CD4-positive, alpha-beta T cell (primary cell): ENCODE data around the gene PAGR1. TPM values are rescaled to one million over a fixed set of nuclear protein-coding genes. Genes with fewer than 3 reads are reported as not detected.

Experiments used
- ATAC-seq: fragments of 200-7000 bp; cut with Tn5 transposase; one replicate; pipeline ENCODE4 v1.10.0; 2022; ENCODE audit warnings: mild to moderate bottlenecking; ENCODE audit not compliant: poor library complexity
- CTCF ChIA-PET: fragments of 350-600 bp; sonication (Branson Sonifier 250); formaldehyde crosslinking; loops from one replicate; lab custom pipeline; 2021; ENCODE audit warnings: antibody characterized with exemption, inconsistent platforms; lab: Charles Lee
- POLR2A ChIA-PET: fragments of 350-600 bp; sonication (Branson Sonifier 250); formaldehyde crosslinking; loops from one replicate; lab custom pipeline; 2021; ENCODE audit warnings: antibody characterized with exemption, inconsistent platforms; lab: Charles Lee
- DNase-seq, 14 experiments: peaks; one replicate each; pipeline ENCODE4 v3.0.0-alpha.2; 2013 to 2020; ENCODE audit warnings: mixed read lengths in 2 of 14
- H3K27ac ChIP-seq, 2 donors: one replicate each; pipeline versions ENCODE4 v1.5.1 to v1.7.0; 2013; ENCODE audit warnings: low read length in 2 of 2, low read depth in 1 of 2, mild to moderate bottlenecking in 1 of 2
- H3K27me3 ChIP-seq, 2 experiments: 1 replicate in 1 of 2; 2 replicates in 1 of 2; pipeline versions ENCODE4 v1.6.1 to v1.7.0; 2013; ENCODE audit warnings: low read length in 2 of 2, control low read depth in 1 of 2, mild to moderate bottlenecking in 1 of 2, moderate library complexity in 1 of 2; ENCODE audit not compliant: insufficient read depth in 2 of 2, control insufficient read depth in 1 of 2
- H3K36me3 ChIP-seq: one replicate; pipeline ENCODE4 v1.6.1; 2013; ENCODE audit warnings: low read length, control low read depth; ENCODE audit not compliant: insufficient read depth
- H3K4me1 ChIP-seq: one replicate; pipeline ENCODE4 v1.6.1; 2013; ENCODE audit warnings: low read length, control low read depth; ENCODE audit not compliant: insufficient read depth
- H3K4me3 ChIP-seq: one replicate; pipeline ENCODE4 v1.5.1; 2013; ENCODE audit warnings: mild to moderate bottlenecking, low read length, moderate library complexity
- H3K9me3 ChIP-seq, 2 experiments: 1 replicate in 1 of 2; 2 replicates in 1 of 2; pipeline versions ENCODE4 v1.6.1 to v1.7.0; 2013; ENCODE audit warnings: low read length in 2 of 2, mild to moderate bottlenecking in 2 of 2, control low read depth in 1 of 2, moderate library complexity in 1 of 2; ENCODE audit not compliant: control insufficient read depth in 1 of 2, insufficient read depth in 1 of 2
- H3K27ac Mint-ChIP-seq: one replicate; pipeline ENCODE4 v1.8.0; 2020; ENCODE audit warnings: mixed read lengths
- H3K27me3 Mint-ChIP-seq: one replicate; pipeline ENCODE4 v1.8.0; 2021; ENCODE audit warnings: mixed read lengths
- H3K36me3 Mint-ChIP-seq: one replicate; pipeline ENCODE4 v1.8.0; 2021; ENCODE audit warnings: low read depth, mixed read lengths
- H3K4me1 Mint-ChIP-seq: one replicate; pipeline ENCODE4 v1.8.0; 2021; ENCODE audit warnings: low read depth, mixed read lengths
- H3K4me3 Mint-ChIP-seq: one replicate; pipeline ENCODE4 v1.8.0; 2020; ENCODE audit warnings: mild to moderate bottlenecking, mixed read lengths
- H3K9me3 Mint-ChIP-seq: one replicate; pipeline ENCODE4 v1.8.0; 2020; ENCODE audit warnings: mixed read lengths
- intact Hi-C, 2 experiments: fragments of 100-400 bp; cut with DNase I in 1 of 2; cut with micrococcal nuclease in 1 of 2; formaldehyde crosslinking; loops; one replicate each; pipeline versions ENCODE4 v1.15.1 to v1.9.0; 2023 to 2025; cut with DNase I, micrococcal nuclease
- total RNA-seq, 174 experiments: library from RNA in 2 of 174; stranded (reverse) in 2 of 174; gene quantifications; one replicate each; pipeline ENCODE4 v1.2.3 and lab custom pipeline; 2021 to 2026
- TF ChIP-seq, protein P1 (sequence below): fragments of 200-600 bp; IDR thresholded peaks from one replicate; pipeline ENCODE4 v1.8.0; 2022; ENCODE audit warnings: antibody characterized with exemption, mild to moderate bottlenecking

PAGR1 gene
- total RNA-seq, 2 experiments from 2014 or later: 20.3 TPM

DNA sequence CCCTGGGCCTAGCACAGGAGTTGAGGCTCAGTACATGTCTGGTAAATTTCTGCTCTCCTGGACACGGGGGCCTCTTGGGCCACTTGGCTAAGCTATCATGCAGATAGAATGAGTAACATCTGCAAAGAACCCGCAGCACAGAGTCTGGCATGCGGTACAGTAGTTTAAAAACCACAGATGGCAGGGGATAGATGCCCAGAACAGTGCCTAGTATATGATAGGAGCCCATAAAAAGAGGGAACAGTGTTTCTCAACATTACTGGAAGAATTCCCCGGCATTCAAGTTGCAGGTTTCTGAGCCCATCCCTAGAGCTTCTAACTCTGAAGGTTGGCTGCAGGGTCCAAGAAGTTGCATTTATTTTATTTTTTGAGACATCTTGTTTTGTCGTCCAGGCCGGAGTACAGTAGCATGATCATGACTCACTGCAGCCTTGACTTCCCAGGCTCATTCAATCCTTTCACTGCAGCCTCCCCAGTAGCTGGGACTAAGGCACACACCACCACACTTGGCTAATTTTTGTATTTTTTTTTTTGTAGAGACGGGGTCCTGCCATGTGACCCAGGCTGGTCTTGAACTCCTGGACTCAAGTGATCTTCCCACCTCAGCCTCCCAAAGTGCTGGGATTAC, 41.3 kb downstream of the PAGR1 start:
- H3K27me3 Mint-ChIP-seq: no peaks in the 10 kb centered on the region
- no peak for ATAC-seq
- Histone ChIP-seq H3K9me3 (peaks cover 0 to 5% of the 10 kb centered on the region in 2 experiments), H3K27ac (no peak overlapping the region), H3K4me3 (no peak overlapping the region), H3K36me3 (peaks cover 34% of the 10 kb centered on the region), H3K27me3 (no peaks in the 10 kb centered on the region), H3K4me1 (peaks cover 16% of the 10 kb centered on the region)
- peaks cover 14% of the 10 kb centered on the region for H3K4me1 Mint-ChIP-seq
- H3K36me3 Mint-ChIP-seq: peaks cover 40% of the 10 kb centered on the region
- peak overlapping the region; percentile 38 for H3K4me3 Mint-ChIP-seq
- TF ChIP-seq, protein P1, sequence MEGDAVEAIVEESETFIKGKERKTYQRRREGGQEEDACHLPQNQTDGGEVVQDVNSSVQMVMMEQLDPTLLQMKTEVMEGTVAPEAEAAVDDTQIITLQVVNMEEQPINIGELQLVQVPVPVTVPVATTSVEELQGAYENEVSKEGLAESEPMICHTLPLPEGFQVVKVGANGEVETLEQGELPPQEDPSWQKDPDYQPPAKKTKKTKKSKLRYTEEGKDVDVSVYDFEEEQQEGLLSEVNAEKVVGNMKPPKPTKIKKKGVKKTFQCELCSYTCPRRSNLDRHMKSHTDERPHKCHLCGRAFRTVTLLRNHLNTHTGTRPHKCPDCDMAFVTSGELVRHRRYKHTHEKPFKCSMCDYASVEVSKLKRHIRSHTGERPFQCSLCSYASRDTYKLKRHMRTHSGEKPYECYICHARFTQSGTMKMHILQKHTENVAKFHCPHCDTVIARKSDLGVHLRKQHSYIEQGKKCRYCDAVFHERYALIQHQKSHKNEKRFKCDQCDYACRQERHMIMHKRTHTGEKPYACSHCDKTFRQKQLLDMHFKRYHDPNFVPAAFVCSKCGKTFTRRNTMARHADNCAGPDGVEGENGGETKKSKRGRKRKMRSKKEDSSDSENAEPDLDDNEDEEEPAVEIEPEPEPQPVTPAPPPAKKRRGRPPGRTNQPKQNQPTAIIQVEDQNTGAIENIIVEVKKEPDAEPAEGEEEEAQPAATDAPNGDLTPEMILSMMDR: no peak
- POLR2A ChIA-PET: interaction anchor here (0.7 kb wide), 1 partner anchor 15 kb away, joined by 3 read pairs; no protein-coding TSS in a partner anchor
- H3K9me3 Mint-ChIP-seq: no peaks in the 10 kb centered on the region
- no peak overlapping the region for H3K27ac Mint-ChIP-seq
- CTCF ChIA-PET: interaction anchor here (0.7 to 2.1 kb wide), 2 partner anchors 9 to 30 kb away, joined by 3 to 5 read pairs; no protein-coding TSS in a partner anchor
- DNase-seq: no peak
- intact Hi-C loops: no loop called here

- ChIA-PET CTCF (interaction anchor here (0.6 to 2.1 kb wide), 3 partner anchors 10 to 69 kb away, joined by 3 to 5 read pairs (median 3); no protein-coding TSS in a partner anchor), POLR2A (no interaction called here)
- H3K27me3 Mint-ChIP-seq: no peaks in the 10 kb centered on the region
- H3K27me3 ChIP-seq: no peaks in the 10 kb centered on the region
- H3K4me3 Mint-ChIP-seq: peak overlapping the region; percentile 16
- no peak overlapping the region for H3K27ac Mint-ChIP-seq
- intact Hi-C loops: no loop called here
- TF ChIP-seq, protein P1: no peak
- H3K9me3 Mint-ChIP-seq: no peaks in the 10 kb centered on the region
- peaks cover 18% of the 10 kb centered on the region for H3K4me1 Mint-ChIP-seq
- H3K36me3 Mint-ChIP-seq: peaks cover 48% of the 10 kb centered on the region
- no peak overlapping the region for H3K4me3 ChIP-seq
- no peak overlapping the region for H3K27ac ChIP-seq
- peaks cover 34% of the 10 kb centered on the region for H3K36me3 ChIP-seq
- no peak for DNase-seq
- peaks cover 0 to 5% of the 10 kb centered on the region in 2 experiments for H3K9me3 ChIP-seq
- no peak for ATAC-seq
- peaks cover 23% of the 10 kb centered on the region for H3K4me1 ChIP-seq
Observed at GRCh38 chr16:29858149-29858849, 42.3 kb downstream of the PAGR1 start.

- no peaks in the 10 kb centered on the region for H3K9me3 Mint-ChIP-seq
- POLR2A ChIA-PET: no interaction called here
- Histone ChIP-seq H3K4me3 (no peak overlapping the region), H3K27ac (no peak overlapping the region), H3K9me3 (peaks cover 0 to 5% of the 10 kb centered on the region in 2 experiments), H3K27me3 (no peaks in the 10 kb centered on the region), H3K4me1 (peaks cover 30% of the 10 kb centered on the region), H3K36me3 (peaks cover 34% of the 10 kb centered on the region)
- CTCF ChIA-PET: interaction anchor here (0.6 kb wide), 1 partner anchor 69 kb away, joined by 3 read pairs; no protein-coding TSS in a partner anchor
- ATAC-seq (no peak), DNase-seq (no peak)
- H3K4me1 Mint-ChIP-seq: peaks cover 22% of the 10 kb centered on the region
- no peak overlapping the region for H3K27ac Mint-ChIP-seq
- intact Hi-C loops: no loop called here
- TF ChIP-seq, protein P1: no peak
- peaks cover 50% of the 10 kb centered on the region for H3K36me3 Mint-ChIP-seq
- H3K27me3 Mint-ChIP-seq: no peaks in the 10 kb centered on the region
- no peak overlapping the region for H3K4me3 Mint-ChIP-seq
Observed at GRCh38 chr16:29858974-29859373, 43.0 kb downstream of the PAGR1 start.
